Measurements from ENCODE around the gene PTGS2.

- TF ChIP-seq, protein P1, sequence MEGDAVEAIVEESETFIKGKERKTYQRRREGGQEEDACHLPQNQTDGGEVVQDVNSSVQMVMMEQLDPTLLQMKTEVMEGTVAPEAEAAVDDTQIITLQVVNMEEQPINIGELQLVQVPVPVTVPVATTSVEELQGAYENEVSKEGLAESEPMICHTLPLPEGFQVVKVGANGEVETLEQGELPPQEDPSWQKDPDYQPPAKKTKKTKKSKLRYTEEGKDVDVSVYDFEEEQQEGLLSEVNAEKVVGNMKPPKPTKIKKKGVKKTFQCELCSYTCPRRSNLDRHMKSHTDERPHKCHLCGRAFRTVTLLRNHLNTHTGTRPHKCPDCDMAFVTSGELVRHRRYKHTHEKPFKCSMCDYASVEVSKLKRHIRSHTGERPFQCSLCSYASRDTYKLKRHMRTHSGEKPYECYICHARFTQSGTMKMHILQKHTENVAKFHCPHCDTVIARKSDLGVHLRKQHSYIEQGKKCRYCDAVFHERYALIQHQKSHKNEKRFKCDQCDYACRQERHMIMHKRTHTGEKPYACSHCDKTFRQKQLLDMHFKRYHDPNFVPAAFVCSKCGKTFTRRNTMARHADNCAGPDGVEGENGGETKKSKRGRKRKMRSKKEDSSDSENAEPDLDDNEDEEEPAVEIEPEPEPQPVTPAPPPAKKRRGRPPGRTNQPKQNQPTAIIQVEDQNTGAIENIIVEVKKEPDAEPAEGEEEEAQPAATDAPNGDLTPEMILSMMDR (IDR thresholded peaks at IDR 0.05), result no peak
- no peak for TF ChIP-seq ZFX (IDR thresholded peaks at IDR 0.05; ENCODE audit: borderline replicate concordance)
These were observed 53.2 kb downstream of the PTGS2 start for GRCh38 chr1:186627019-186627418.

All from 22Rv1 (cell line).